Uterus (tissue), 4 donors: ENCODE results near the gene ESR2. TPM values are rescaled to one million over a fixed set of nuclear protein-coding genes. Genes with fewer than 3 reads are reported as not detected.
A peak's percentile ranks its signal among the peaks of the same experiment; 100 is the strongest.

Source experiments
- DNase-seq, 2 donors: peaks; one replicate each; pipeline ENCODE4 v3.0.0-alpha.2; 2019 to 2020
- H3K27ac ChIP-seq, 2 donors: fragments of 200-600 bp; sonication (generic); 1 replicate in 1 of 2; 2 replicates in 1 of 2; pipeline ENCODE4 v1.5.1; 2016 to 2018
- H3K27me3 ChIP-seq, 2 donors: fragments of 200-600 bp; sonication (generic); one replicate each; pipeline ENCODE4 v1.5.1; 2018 to 2019; ENCODE audit warnings: control low read depth in 1 of 2
- H3K36me3 ChIP-seq, 2 donors: fragments of 200-600 bp; sonication (generic); one replicate each; pipeline ENCODE4 v1.5.1; 2019; ENCODE audit warnings: control low read depth in 1 of 2
- H3K4me1 ChIP-seq, 2 donors: fragments of 200-600 bp; sonication (generic); one replicate each; pipeline ENCODE4 v1.5.1; 2018 to 2019; ENCODE audit warnings: control low read depth in 1 of 2
- H3K4me3 ChIP-seq, 2 donors: fragments of 200-600 bp; sonication (generic); 1 replicate in 1 of 2; 2 replicates in 1 of 2; pipeline ENCODE4 v1.5.1; 2018 to 2019; ENCODE audit warnings: mild to moderate bottlenecking in 1 of 2
- H3K9me3 ChIP-seq, 2 donors: fragments of 200-600 bp; sonication (generic); one replicate each; pipeline ENCODE4 v1.5.1; 2019; ENCODE audit warnings: control low read depth in 1 of 2
- CTCF ChIP-seq, 4 experiments: fragments of 200-600 bp in 2 of 4; fragments of 450-650 bp in 2 of 4; sonication (generic) in 2 of 4; IDR thresholded peaks; one replicate each; pipeline ENCODE4 v1.5.1; 2016 to 2019; ENCODE audit warnings: antibody characterized with exemption in 4 of 4, mild to moderate bottlenecking in 2 of 4, moderate library complexity in 1 of 4
- POLR2A ChIP-seq, 2 donors: fragments of 450-650 bp; IDR thresholded peaks; one replicate each; pipeline ENCODE4 v1.6.1; 2016; ENCODE audit warnings: antibody characterized with exemption in 2 of 2, mild to moderate bottlenecking in 1 of 2, moderate library complexity in 1 of 2
- intact Hi-C: fragments of 100-400 bp; cut with DNase I; formaldehyde crosslinking; loops from one replicate; pipeline ENCODE4 v1.15.1; 2023; ENCODE audit warnings: low total_unique reads
- total RNA-seq, 4 donors: library from RNA; depleted of rRNA in 3 of 4; stranded (reverse); fragments of >200 nt in 3 of 4; gene quantifications; one replicate each; pipeline versions ENCODE4 v1.1.0 to v1.2.4, GENCODE V29; 2014 to 2023
- donor health status: DM: yes; HTN: yes; CAD: no.

Gene ESR2
- total RNA-seq, 4 donors from 2014 or later = 0.41 to 8.2 (median 3.9) TPM

DNA sequence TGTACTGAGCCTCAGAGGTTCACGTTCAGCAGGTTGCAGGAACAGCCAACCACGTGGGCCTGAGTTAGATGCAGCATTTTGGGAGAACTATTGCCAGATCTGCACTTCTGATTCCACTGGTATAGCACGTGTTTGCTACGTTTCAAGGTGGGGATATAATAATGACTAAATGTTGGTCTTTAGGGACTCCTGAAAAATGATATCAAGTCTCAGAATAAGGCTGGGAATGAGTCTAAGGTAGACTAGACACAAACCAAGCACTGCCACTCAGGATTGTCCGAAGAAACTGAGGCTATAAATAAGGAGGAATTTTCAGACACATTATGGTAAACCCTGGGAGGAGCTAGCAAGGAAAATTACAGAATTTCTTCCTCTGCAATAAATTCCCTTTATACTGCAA, 98.1 kb downstream of the ESR2 start:
- Histone ChIP-seq H3K9me3 (no peaks in the 10 kb centered on the region), H3K4me3 (no peak overlapping the region), H3K27me3 (no peaks in the 10 kb centered on the region), H3K36me3 (no peaks in the 10 kb centered on the region), H3K4me1 (no peaks in the 10 kb centered on the region), H3K27ac (peak overlapping the region in 1 of 2 donors; percentile 3)
- TF ChIP-seq CTCF (IDR thresholded peaks at IDR 0.05) (no peak), POLR2A (IDR thresholded peaks at IDR 0.05) (no peak)
- no peak for DNase-seq
- intact Hi-C loops = no loop called here

- no peak for TF ChIP-seq POLR2A (IDR thresholded peaks at IDR 0.05)
- no peak for TF ChIP-seq CTCF (IDR thresholded peaks at IDR 0.05)
- peak overlapping the region in 1 of 2 donors; percentile 3 for H3K27ac ChIP-seq
- H3K4me3 ChIP-seq = no peak overlapping the region
- no peaks in the 10 kb centered on the region for H3K9me3 ChIP-seq
- DNase-seq = no peak
- intact Hi-C loops = no loop called here
- H3K27me3 ChIP-seq = no peaks in the 10 kb centered on the region
- no peaks in the 10 kb centered on the region for H3K4me1 ChIP-seq
- H3K36me3 ChIP-seq = no peaks in the 10 kb centered on the region
Measured at GRCh38 chr14:64195199-64195598, 99.0 kb downstream of the ESR2 start.

DNA sequence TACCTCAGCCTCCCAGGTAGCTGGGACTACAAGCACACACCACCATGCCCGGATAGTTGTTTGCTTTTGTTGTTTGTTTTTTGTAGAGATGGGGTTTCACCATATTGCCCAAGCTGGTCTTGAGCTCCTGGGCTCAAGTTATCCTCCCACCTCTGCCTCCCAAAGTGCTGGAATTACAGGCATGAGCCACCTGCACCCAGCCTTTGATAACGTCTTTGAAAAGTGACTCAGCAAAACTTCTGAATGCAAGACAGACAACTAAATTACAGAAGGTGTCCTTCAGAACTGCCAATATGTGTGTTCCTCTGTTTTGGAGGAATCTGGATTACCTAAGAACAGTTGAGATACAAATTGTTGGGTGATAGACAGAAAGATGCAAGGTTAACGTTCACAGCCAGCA, 99.8 kb downstream of the ESR2 start:
- Histone ChIP-seq H3K27me3 (no peaks in the 10 kb centered on the region), H3K4me3 (no peak overlapping the region), H3K9me3 (no peaks in the 10 kb centered on the region), H3K36me3 (no peaks in the 10 kb centered on the region), H3K27ac (no peak overlapping the region), H3K4me1 (no peaks in the 10 kb centered on the region)
- no peak for DNase-seq
- intact Hi-C loops = no loop called here
- TF ChIP-seq POLR2A (IDR thresholded peaks at IDR 0.05) (no peak), CTCF (IDR thresholded peaks at IDR 0.05) (no peak)

- H3K4me1 ChIP-seq = no peaks in the 10 kb centered on the region
- no peaks in the 10 kb centered on the region for H3K9me3 ChIP-seq
- DNase-seq = no peak
- no peak overlapping the region for H3K4me3 ChIP-seq
- no peaks in the 10 kb centered on the region for H3K27me3 ChIP-seq
- no peaks in the 10 kb centered on the region for H3K36me3 ChIP-seq
- intact Hi-C loops = no loop called here
- H3K27ac ChIP-seq = no peak overlapping the region
- TF ChIP-seq CTCF (IDR thresholded peaks at IDR 0.05) (no peak), POLR2A (IDR thresholded peaks at IDR 0.05) (no peak)
Measured at GRCh38 chr14:64193821-64194220, 100.3 kb downstream of the ESR2 start.

- no peaks in the 10 kb centered on the region for H3K27me3 ChIP-seq
- no peaks in the 10 kb centered on the region for H3K4me1 ChIP-seq
- H3K36me3 ChIP-seq = no peaks in the 10 kb centered on the region
- no peak overlapping the region for H3K27ac ChIP-seq
- H3K9me3 ChIP-seq = no peaks in the 10 kb centered on the region
- TF ChIP-seq CTCF (IDR thresholded peaks at IDR 0.05) (no peak), POLR2A (IDR thresholded peaks at IDR 0.05) (no peak)
- intact Hi-C loops = no loop called here
- no peak overlapping the region for H3K4me3 ChIP-seq
- DNase-seq = no peak
Measured at GRCh38 chr14:64191756-64192155, 102.4 kb downstream of the ESR2 start.
